H9 (cell line): Measurements from ENCODE around the gene DCP1B. TPM values are rescaled to one million over a fixed set of nuclear protein-coding genes. Genes with fewer than 3 reads are reported as not detected.

Experiments used
- DNase-seq: peaks from one replicate; pipeline ENCODE4 v3.0.0-alpha.2; 2017
- H2AFZ ChIP-seq: one replicate; pipeline ENCODE4 v1.6.1; 2013; ENCODE audit warnings: mild to moderate bottlenecking, low read length, control low read depth, moderate library complexity
- H2AK5ac ChIP-seq: 2 replicates; pipeline ENCODE4 v1.6.1; 2013; ENCODE audit warnings: low read length, control low read depth, mixed read lengths; ENCODE audit not compliant: insufficient read length
- H2BK120ac ChIP-seq: one replicate; pipeline ENCODE4 v1.6.1; 2013; ENCODE audit warnings: low read depth, mild to moderate bottlenecking, low read length, control low read depth, inconsistent platforms; ENCODE audit not compliant: poor library complexity, severe bottlenecking
- H2BK12ac ChIP-seq: 2 replicates; pipeline ENCODE4 v1.6.1; 2013; ENCODE audit warnings: low read length, control low read depth, mixed read lengths, low read depth; ENCODE audit not compliant: insufficient read length
- H2BK15ac ChIP-seq: 2 replicates; pipeline ENCODE4 v1.6.1; 2013; ENCODE audit warnings: low read depth, low read length, control low read depth
- H2BK20ac ChIP-seq: one replicate; pipeline ENCODE4 v1.6.1; 2013; ENCODE audit warnings: low read depth, mild to moderate bottlenecking, low read length, control low read depth, inconsistent platforms; ENCODE audit not compliant: poor library complexity, severe bottlenecking
- H2BK5ac ChIP-seq: 2 replicates; pipeline ENCODE4 v1.6.1; 2013; ENCODE audit warnings: low read length, control low read depth, mixed read lengths; ENCODE audit not compliant: insufficient read length
- H3K14ac ChIP-seq: 2 replicates; pipeline ENCODE4 v1.6.1; 2013; ENCODE audit warnings: low read length, control low read depth; ENCODE audit not compliant: insufficient read depth
- H3K18ac ChIP-seq: 2 replicates; pipeline ENCODE4 v1.6.1; 2013; ENCODE audit warnings: low read depth, mild to moderate bottlenecking, mixed read lengths, low read length, control low read depth; ENCODE audit not compliant: insufficient read length
- H3K23ac ChIP-seq: 2 replicates; pipeline ENCODE4 v1.6.1; 2013; ENCODE audit warnings: low read length, control low read depth, mixed read lengths, low read depth; ENCODE audit not compliant: insufficient read length
- H3K23me2 ChIP-seq: 2 replicates; pipeline ENCODE4 v1.6.1; 2013; ENCODE audit warnings: low read depth, mild to moderate bottlenecking, mixed read lengths, low read length, control low read depth; ENCODE audit not compliant: insufficient read length, poor library complexity, severe bottlenecking
- H3K27ac ChIP-seq: 2 replicates; pipeline ENCODE4 v1.5.1; 2013; ENCODE audit warnings: low read length, control low read depth, mixed read lengths, low read depth; ENCODE audit not compliant: insufficient read length
- H3K27me3 ChIP-seq: 2 replicates; pipeline ENCODE4 v1.6.1; 2013; ENCODE audit warnings: low read length, control low read depth, inconsistent platforms; ENCODE audit not compliant: insufficient read depth
- H3K4ac ChIP-seq: 2 replicates; pipeline ENCODE4 v1.6.1; 2013; ENCODE audit warnings: low read depth, mild to moderate bottlenecking, control low read depth, inconsistent platforms, low read length, moderate library complexity
- H3K4me1 ChIP-seq: 2 replicates; pipeline ENCODE4 v1.6.1; 2013; ENCODE audit warnings: low read length, control low read depth, inconsistent platforms; ENCODE audit not compliant: insufficient read depth
- H3K4me2 ChIP-seq: 2 replicates; pipeline ENCODE4 v1.6.1; 2013; ENCODE audit warnings: low read length, control low read depth, mixed read lengths; ENCODE audit not compliant: insufficient read length, insufficient read depth
- H3K56ac ChIP-seq: 2 replicates; pipeline ENCODE4 v1.6.1; 2013; ENCODE audit warnings: low read depth, mild to moderate bottlenecking, mixed read lengths, low read length, control low read depth; ENCODE audit not compliant: insufficient read length
- H3K79me1 ChIP-seq: 2 replicates; pipeline ENCODE4 v1.6.1; 2013; ENCODE audit warnings: low read depth, mild to moderate bottlenecking, moderate library complexity, low read length, control low read depth, inconsistent platforms; ENCODE audit not compliant: insufficient read depth, poor library complexity, severe bottlenecking
- H3K79me2 ChIP-seq: 2 replicates; pipeline ENCODE4 v1.6.1; 2013; ENCODE audit warnings: low read length, control low read depth, inconsistent platforms; ENCODE audit not compliant: insufficient read depth
- H3K9ac ChIP-seq: 2 replicates; pipeline ENCODE4 v1.6.1; 2013; ENCODE audit warnings: low read length, control low read depth, mixed read lengths; ENCODE audit not compliant: insufficient read length; ENCODE audit errors: extremely low read depth
- H3K9me3 ChIP-seq: one replicate; pipeline ENCODE4 v1.6.1; 2013; ENCODE audit warnings: low read depth, low read length, inconsistent platforms; ENCODE audit not compliant: control insufficient read depth
- H3T11ph ChIP-seq: one replicate; pipeline ENCODE4 v1.6.1; 2013; ENCODE audit warnings: mild to moderate bottlenecking, low read length, control low read depth, inconsistent platforms
- H4K20me1 ChIP-seq: one replicate; pipeline ENCODE4 v1.6.1; 2013; ENCODE audit not compliant: control insufficient read depth, insufficient read length, insufficient read depth
- H4K5ac ChIP-seq: 2 replicates; pipeline ENCODE4 v1.6.1; 2013; ENCODE audit warnings: low read depth, mild to moderate bottlenecking, mixed read lengths, low read length, control low read depth; ENCODE audit not compliant: insufficient read length
- H4K8ac ChIP-seq: replicated peaks from 2 replicates; pipeline ENCODE4 v1.6.1; 2013; ENCODE audit warnings: low read length, control low read depth, mixed read lengths, low read depth; ENCODE audit not compliant: insufficient read length
- H4K91ac ChIP-seq: 2 replicates; pipeline ENCODE4 v1.6.1; 2013; ENCODE audit warnings: low read depth, mild to moderate bottlenecking, moderate library complexity, mixed read lengths, low read length, control low read depth; ENCODE audit not compliant: insufficient read length
- H3K27ac Mint-ChIP-seq, 3 experiments: 2 replicates in 2 of 3; 3 replicates in 1 of 3; pipeline ENCODE4 v1.8.0; 2020 to 2021; ENCODE audit warnings: mixed read lengths in 3 of 3, mild to moderate bottlenecking in 1 of 3, moderate library complexity in 1 of 3
- H3K27me3 Mint-ChIP-seq: 2 replicates; pipeline ENCODE4 v1.8.0; 2021; ENCODE audit warnings: low read depth, mild to moderate bottlenecking, moderate library complexity, mixed read lengths
- H3K36me3 Mint-ChIP-seq, 3 experiments: 2 replicates in 2 of 3; 3 replicates in 1 of 3; pipeline ENCODE4 v1.8.0; 2020 to 2021; ENCODE audit warnings: low read depth in 3 of 3, mixed read lengths in 3 of 3; ENCODE audit not compliant: insufficient read depth in 1 of 3
- H3K4me1 Mint-ChIP-seq, 2 experiments: 2 replicates each; pipeline ENCODE4 v1.8.0; 2020; ENCODE audit warnings: mixed read lengths in 2 of 2
- H3K4me3 Mint-ChIP-seq, 2 experiments: 2 replicates in 1 of 2; 3 replicates in 1 of 2; pipeline ENCODE4 v1.8.0; 2020 to 2021; ENCODE audit warnings: mild to moderate bottlenecking in 2 of 2, mixed read lengths in 2 of 2, moderate library complexity in 1 of 2
- H3K9me3 Mint-ChIP-seq, 2 experiments: 2 replicates in 1 of 2; 3 replicates in 1 of 2; pipeline ENCODE4 v1.8.0; 2020; ENCODE audit warnings: mild to moderate bottlenecking in 2 of 2, mixed read lengths in 2 of 2, moderate library complexity in 1 of 2
- CTCF ChIP-seq: fragments of 200-600 bp; sonication (generic); conservative IDR thresholded peaks from 3 replicates; pipeline ENCODE4 v1.8.0; 2021; ENCODE audit warnings: antibody characterized with exemption, mild to moderate bottlenecking
- WGBS: extraction: QIAGEN DNeasy Blood & Tissue Kit; methylation state at CpG from one replicate; pipeline ENCODE4 v1.1.7; 2013; ENCODE audit warnings: missing lambda C conversion rate, low lambda C conversion rate, mixed read lengths; ENCODE audit not compliant: insufficient read length; ENCODE audit errors: extremely low coverage; 5-methylcytosine and 5-hydroxymethylcytosine counted together
- total RNA-seq: library from RNA; stranded (reverse); gene quantifications from 2 replicates; pipeline ENCODE4 v1.2.1, GENCODE V29; 2021

DCP1B gene
- total RNA-seq, 1 experiment from 2014 or later, result 11.2 TPM

- H2BK12ac ChIP-seq, result no peak overlapping the region
- no peak overlapping the region for H3K56ac ChIP-seq
- H3K4me1 ChIP-seq, result no peaks in the 10 kb centered on the region; the same call in 1 of the 2 replicates
- no peak for DNase-seq
- Mint-ChIP-seq H3K27me3 (no peaks in the 10 kb centered on the region), H3K9me3 (no peaks in the 10 kb centered on the region), H3K27ac (peak overlapping the region in 1 of 3 experiments; percentile 43; a peak in 2 of 7 replicates), H3K4me1 (peaks cover 4 to 8% of the 10 kb centered on the region in 2 experiments), H3K4me3 (no peak overlapping the region), H3K36me3 (peaks cover 0 to 14% (median 13%) of the 10 kb centered on the region in 3 experiments; a peak in 4 of 7 replicates)
- peaks cover 3% of the 10 kb centered on the region for H3K23me2 ChIP-seq
- TF ChIP-seq CTCF, result no peak
- no peak overlapping the region for H2BK15ac ChIP-seq
- no peaks in the 10 kb centered on the region for H3K9me3 ChIP-seq
- H3K79me2 ChIP-seq, result no peaks in the 10 kb centered on the region
- no peak overlapping the region for H2AK5ac ChIP-seq
- H3K9ac ChIP-seq, result no peak overlapping the region
- peak overlapping the region; percentile 70 for H3K18ac ChIP-seq
- H3K4me2 ChIP-seq, result no peak overlapping the region
- H2BK5ac ChIP-seq, result no peak overlapping the region
- WGBS, result no CpG with 5 or more reads among the region's 4 CpGs
- no peak overlapping the region for H3K27ac ChIP-seq
- H3K14ac ChIP-seq, result no peak overlapping the region
- no peak overlapping the region for H2AFZ ChIP-seq
- peaks cover 3% of the 10 kb centered on the region for H3K79me1 ChIP-seq
- no peak overlapping the region for H2BK20ac ChIP-seq
- no peak overlapping the region for H4K5ac ChIP-seq
- H4K20me1 ChIP-seq, result no peaks in the 10 kb centered on the region
- H3K27me3 ChIP-seq, result no peaks in the 10 kb centered on the region; the same call in 1 of the 2 replicates
- H4K8ac ChIP-seq, result no peak overlapping the region
- H3T11ph ChIP-seq, result no peak overlapping the region
- no peak overlapping the region for H4K91ac ChIP-seq
- H3K23ac ChIP-seq, result no peak overlapping the region
- no peak overlapping the region for H3K4ac ChIP-seq
- H2BK120ac ChIP-seq, result no peak overlapping the region
These were observed 37.6 kb downstream of the DCP1B start for GRCh38 chr12:1966561-1967226.
